H9 (cell line): ENCODE data around the gene SIGMAR1. TPM values are rescaled to one million over a fixed set of nuclear protein-coding genes. Genes with fewer than 3 reads are reported as not detected.

Source experiments
- DNase-seq: peaks from one replicate; pipeline ENCODE4 v3.0.0-alpha.2; 2017
- H2AFZ ChIP-seq: one replicate; pipeline ENCODE4 v1.6.1; 2013; ENCODE audit warnings: mild to moderate bottlenecking, low read length, control low read depth, moderate library complexity
- H2AK5ac ChIP-seq: 2 replicates; pipeline ENCODE4 v1.6.1; 2013; ENCODE audit warnings: low read length, control low read depth, mixed read lengths; ENCODE audit not compliant: insufficient read length
- H2BK120ac ChIP-seq: one replicate; pipeline ENCODE4 v1.6.1; 2013; ENCODE audit warnings: low read depth, mild to moderate bottlenecking, low read length, control low read depth, inconsistent platforms; ENCODE audit not compliant: poor library complexity, severe bottlenecking
- H2BK12ac ChIP-seq: 2 replicates; pipeline ENCODE4 v1.6.1; 2013; ENCODE audit warnings: low read length, control low read depth, mixed read lengths, low read depth; ENCODE audit not compliant: insufficient read length
- H2BK15ac ChIP-seq: 2 replicates; pipeline ENCODE4 v1.6.1; 2013; ENCODE audit warnings: low read depth, low read length, control low read depth
- H2BK20ac ChIP-seq: one replicate; pipeline ENCODE4 v1.6.1; 2013; ENCODE audit warnings: low read depth, mild to moderate bottlenecking, low read length, control low read depth, inconsistent platforms; ENCODE audit not compliant: poor library complexity, severe bottlenecking
- H2BK5ac ChIP-seq: 2 replicates; pipeline ENCODE4 v1.6.1; 2013; ENCODE audit warnings: low read length, control low read depth, mixed read lengths; ENCODE audit not compliant: insufficient read length
- H3K14ac ChIP-seq: 2 replicates; pipeline ENCODE4 v1.6.1; 2013; ENCODE audit warnings: low read length, control low read depth; ENCODE audit not compliant: insufficient read depth
- H3K18ac ChIP-seq: 2 replicates; pipeline ENCODE4 v1.6.1; 2013; ENCODE audit warnings: low read depth, mild to moderate bottlenecking, mixed read lengths, low read length, control low read depth; ENCODE audit not compliant: insufficient read length
- H3K23ac ChIP-seq: 2 replicates; pipeline ENCODE4 v1.6.1; 2013; ENCODE audit warnings: low read length, control low read depth, mixed read lengths, low read depth; ENCODE audit not compliant: insufficient read length
- H3K23me2 ChIP-seq: 2 replicates; pipeline ENCODE4 v1.6.1; 2013; ENCODE audit warnings: low read depth, mild to moderate bottlenecking, mixed read lengths, low read length, control low read depth; ENCODE audit not compliant: insufficient read length, poor library complexity, severe bottlenecking
- H3K27ac ChIP-seq: 2 replicates; pipeline ENCODE4 v1.5.1; 2013; ENCODE audit warnings: low read length, control low read depth, mixed read lengths, low read depth; ENCODE audit not compliant: insufficient read length
- H3K27me3 ChIP-seq: 2 replicates; pipeline ENCODE4 v1.6.1; 2013; ENCODE audit warnings: low read length, control low read depth, inconsistent platforms; ENCODE audit not compliant: insufficient read depth
- H3K4ac ChIP-seq: 2 replicates; pipeline ENCODE4 v1.6.1; 2013; ENCODE audit warnings: low read depth, mild to moderate bottlenecking, control low read depth, inconsistent platforms, low read length, moderate library complexity
- H3K4me1 ChIP-seq: 2 replicates; pipeline ENCODE4 v1.6.1; 2013; ENCODE audit warnings: low read length, control low read depth, inconsistent platforms; ENCODE audit not compliant: insufficient read depth
- H3K4me2 ChIP-seq: 2 replicates; pipeline ENCODE4 v1.6.1; 2013; ENCODE audit warnings: low read length, control low read depth, mixed read lengths; ENCODE audit not compliant: insufficient read length, insufficient read depth
- H3K56ac ChIP-seq: 2 replicates; pipeline ENCODE4 v1.6.1; 2013; ENCODE audit warnings: low read depth, mild to moderate bottlenecking, mixed read lengths, low read length, control low read depth; ENCODE audit not compliant: insufficient read length
- H3K79me1 ChIP-seq: 2 replicates; pipeline ENCODE4 v1.6.1; 2013; ENCODE audit warnings: low read depth, mild to moderate bottlenecking, moderate library complexity, low read length, control low read depth, inconsistent platforms; ENCODE audit not compliant: insufficient read depth, poor library complexity, severe bottlenecking
- H3K79me2 ChIP-seq: 2 replicates; pipeline ENCODE4 v1.6.1; 2013; ENCODE audit warnings: low read length, control low read depth, inconsistent platforms; ENCODE audit not compliant: insufficient read depth
- H3K9ac ChIP-seq: 2 replicates; pipeline ENCODE4 v1.6.1; 2013; ENCODE audit warnings: low read length, control low read depth, mixed read lengths; ENCODE audit not compliant: insufficient read length; ENCODE audit errors: extremely low read depth
- H3K9me3 ChIP-seq: one replicate; pipeline ENCODE4 v1.6.1; 2013; ENCODE audit warnings: low read depth, low read length, inconsistent platforms; ENCODE audit not compliant: control insufficient read depth
- H3T11ph ChIP-seq: one replicate; pipeline ENCODE4 v1.6.1; 2013; ENCODE audit warnings: mild to moderate bottlenecking, low read length, control low read depth, inconsistent platforms
- H4K20me1 ChIP-seq: one replicate; pipeline ENCODE4 v1.6.1; 2013; ENCODE audit not compliant: control insufficient read depth, insufficient read length, insufficient read depth
- H4K5ac ChIP-seq: 2 replicates; pipeline ENCODE4 v1.6.1; 2013; ENCODE audit warnings: low read depth, mild to moderate bottlenecking, mixed read lengths, low read length, control low read depth; ENCODE audit not compliant: insufficient read length
- H4K8ac ChIP-seq: replicated peaks from 2 replicates; pipeline ENCODE4 v1.6.1; 2013; ENCODE audit warnings: low read length, control low read depth, mixed read lengths, low read depth; ENCODE audit not compliant: insufficient read length
- H4K91ac ChIP-seq: 2 replicates; pipeline ENCODE4 v1.6.1; 2013; ENCODE audit warnings: low read depth, mild to moderate bottlenecking, moderate library complexity, mixed read lengths, low read length, control low read depth; ENCODE audit not compliant: insufficient read length
- H3K27ac Mint-ChIP-seq, 3 experiments: 2 replicates in 2 of 3; 3 replicates in 1 of 3; pipeline ENCODE4 v1.8.0; 2020 to 2021; ENCODE audit warnings: mixed read lengths in 3 of 3, mild to moderate bottlenecking in 1 of 3, moderate library complexity in 1 of 3
- H3K27me3 Mint-ChIP-seq: 2 replicates; pipeline ENCODE4 v1.8.0; 2021; ENCODE audit warnings: low read depth, mild to moderate bottlenecking, moderate library complexity, mixed read lengths
- H3K36me3 Mint-ChIP-seq, 3 experiments: 2 replicates in 2 of 3; 3 replicates in 1 of 3; pipeline ENCODE4 v1.8.0; 2020 to 2021; ENCODE audit warnings: low read depth in 3 of 3, mixed read lengths in 3 of 3; ENCODE audit not compliant: insufficient read depth in 1 of 3
- H3K4me1 Mint-ChIP-seq, 2 experiments: 2 replicates each; pipeline ENCODE4 v1.8.0; 2020; ENCODE audit warnings: mixed read lengths in 2 of 2
- H3K4me3 Mint-ChIP-seq, 2 experiments: 2 replicates in 1 of 2; 3 replicates in 1 of 2; pipeline ENCODE4 v1.8.0; 2020 to 2021; ENCODE audit warnings: mild to moderate bottlenecking in 2 of 2, mixed read lengths in 2 of 2, moderate library complexity in 1 of 2
- H3K9me3 Mint-ChIP-seq, 2 experiments: 2 replicates in 1 of 2; 3 replicates in 1 of 2; pipeline ENCODE4 v1.8.0; 2020; ENCODE audit warnings: mild to moderate bottlenecking in 2 of 2, mixed read lengths in 2 of 2, moderate library complexity in 1 of 2
- WGBS: extraction: QIAGEN DNeasy Blood & Tissue Kit; methylation state at CpG from one replicate; pipeline ENCODE4 v1.1.7; 2013; ENCODE audit warnings: missing lambda C conversion rate, low lambda C conversion rate, mixed read lengths; ENCODE audit not compliant: insufficient read length; ENCODE audit errors: extremely low coverage; 5-methylcytosine and 5-hydroxymethylcytosine counted together
- total RNA-seq: library from RNA; stranded (reverse); gene quantifications from 2 replicates; pipeline ENCODE4 v1.2.1, GENCODE V29; 2021
- TF ChIP-seq, protein P1 (sequence below): fragments of 200-600 bp; sonication (generic); conservative IDR thresholded peaks from 3 replicates; pipeline ENCODE4 v1.8.0; 2021; ENCODE audit warnings: antibody characterized with exemption, mild to moderate bottlenecking

Gene SIGMAR1
- total RNA-seq, 1 experiment from 2014 or later = 68.3 TPM

DNA sequence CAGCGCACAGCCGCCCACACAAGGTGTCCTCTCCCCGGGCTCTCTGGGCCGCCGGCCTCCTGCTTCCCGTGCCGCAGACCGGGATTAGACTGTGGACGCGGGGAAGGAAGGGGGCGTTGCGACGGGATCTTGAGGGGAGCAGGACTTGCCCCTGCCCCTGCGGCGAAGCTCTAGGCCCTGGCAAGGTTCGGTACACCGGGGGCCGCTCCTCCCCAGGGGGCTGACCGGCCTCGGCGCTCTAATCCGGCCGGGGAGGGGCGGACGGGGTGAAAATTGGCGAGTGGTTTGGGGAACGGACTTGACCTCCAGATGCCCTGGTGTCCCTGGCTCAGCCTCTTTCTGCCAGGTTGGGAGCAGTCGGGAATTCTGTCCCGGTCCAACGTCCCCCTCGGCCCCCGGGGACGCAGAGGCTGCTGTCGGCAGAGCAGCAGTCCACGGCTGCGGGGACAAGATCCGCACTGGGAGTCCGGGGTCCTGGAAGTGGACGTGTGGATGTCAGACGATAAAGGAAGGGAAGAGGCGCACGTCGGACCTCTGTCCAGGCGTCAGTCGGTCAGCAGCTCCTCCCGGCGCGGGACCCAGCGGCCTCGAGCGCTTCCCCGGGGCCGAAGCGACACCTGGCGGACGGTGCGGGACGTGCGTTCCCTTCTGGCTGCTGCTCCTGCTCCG lies 46.2 kb downstream of the SIGMAR1 start:
- H3K4ac ChIP-seq = no peak overlapping the region
- H2BK5ac ChIP-seq = no peak overlapping the region
- peaks cover 0 to 2% (median 0%) of the 10 kb centered on the region in 3 experiments; a peak in 1 of 7 replicates for H3K36me3 Mint-ChIP-seq
- H3K56ac ChIP-seq = no peak overlapping the region
- H3K4me3 Mint-ChIP-seq = peak overlapping the region; percentile 69 to 90; a peak in 4 of 5 replicates
- no peak overlapping the region for H3K14ac ChIP-seq
- no peak overlapping the region for H3K18ac ChIP-seq
- H3K27ac Mint-ChIP-seq = no peak overlapping the region
- no peak overlapping the region for H3K27ac ChIP-seq
- no peak overlapping the region for H2AK5ac ChIP-seq
- H3K9me3 ChIP-seq = no peaks in the 10 kb centered on the region
- no peak overlapping the region for H2BK20ac ChIP-seq
- peaks cover 94% of the 10 kb centered on the region for H3K27me3 Mint-ChIP-seq
- no peak overlapping the region for H2BK120ac ChIP-seq
- peaks cover 5% of the 10 kb centered on the region; the same call in 1 of the 2 replicates for H3K4me1 ChIP-seq
- no peak overlapping the region for H4K91ac ChIP-seq
- WGBS = no CpG with 5 or more reads among the region's 60 CpGs
- H4K20me1 ChIP-seq = peaks cover 4% of the 10 kb centered on the region
- H3K4me2 ChIP-seq = peak overlapping the region; percentile 47
- peaks cover 23 to 40% of the 10 kb centered on the region in 2 experiments for H3K4me1 Mint-ChIP-seq
- TF ChIP-seq, protein P1, sequence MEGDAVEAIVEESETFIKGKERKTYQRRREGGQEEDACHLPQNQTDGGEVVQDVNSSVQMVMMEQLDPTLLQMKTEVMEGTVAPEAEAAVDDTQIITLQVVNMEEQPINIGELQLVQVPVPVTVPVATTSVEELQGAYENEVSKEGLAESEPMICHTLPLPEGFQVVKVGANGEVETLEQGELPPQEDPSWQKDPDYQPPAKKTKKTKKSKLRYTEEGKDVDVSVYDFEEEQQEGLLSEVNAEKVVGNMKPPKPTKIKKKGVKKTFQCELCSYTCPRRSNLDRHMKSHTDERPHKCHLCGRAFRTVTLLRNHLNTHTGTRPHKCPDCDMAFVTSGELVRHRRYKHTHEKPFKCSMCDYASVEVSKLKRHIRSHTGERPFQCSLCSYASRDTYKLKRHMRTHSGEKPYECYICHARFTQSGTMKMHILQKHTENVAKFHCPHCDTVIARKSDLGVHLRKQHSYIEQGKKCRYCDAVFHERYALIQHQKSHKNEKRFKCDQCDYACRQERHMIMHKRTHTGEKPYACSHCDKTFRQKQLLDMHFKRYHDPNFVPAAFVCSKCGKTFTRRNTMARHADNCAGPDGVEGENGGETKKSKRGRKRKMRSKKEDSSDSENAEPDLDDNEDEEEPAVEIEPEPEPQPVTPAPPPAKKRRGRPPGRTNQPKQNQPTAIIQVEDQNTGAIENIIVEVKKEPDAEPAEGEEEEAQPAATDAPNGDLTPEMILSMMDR = peak; percentile 96
- peaks cover 21% of the 10 kb centered on the region for H3K23me2 ChIP-seq
- no peak overlapping the region for H2BK15ac ChIP-seq
- H3K79me2 ChIP-seq = no peaks in the 10 kb centered on the region
- peaks cover 66% of the 10 kb centered on the region for H3K27me3 ChIP-seq
- no peaks in the 10 kb centered on the region; a peak in 2 of 5 replicates for H3K9me3 Mint-ChIP-seq
- no peak overlapping the region for H4K8ac ChIP-seq
- no peak overlapping the region for H3T11ph ChIP-seq
- no peak overlapping the region for H2BK12ac ChIP-seq
- no peaks in the 10 kb centered on the region for H3K79me1 ChIP-seq
- H4K5ac ChIP-seq = no peak overlapping the region
- no peak overlapping the region for H2AFZ ChIP-seq
- no peak overlapping the region for H3K9ac ChIP-seq
- no peak overlapping the region for H3K23ac ChIP-seq
- DNase-seq = peak; percentile 89
